KBM-7 (cell line): ENCODE data around the gene SPDYE1.
"Not testable (repeated sequence)": the region's sequence is repeated elsewhere in the genome, so short reads cannot be mapped to it uniquely, and the experiment has no call there.

ENCODE experiments used
- DNase-seq: peaks from one replicate; pipeline ENCODE4 v3.0.0-alpha.2; 2015
- in situ Hi-C: fragments of 300-500 bp; cut with MboI; formaldehyde crosslinking; loops from 2 replicates; pipeline ENCODE4 v1.14.3; 2020; ENCODE audit warnings: low sequenced_read_pairs, low pct_unique_long_range_greater_than_20kb, mixed read lengths

Gene SPDYE1

DNA sequence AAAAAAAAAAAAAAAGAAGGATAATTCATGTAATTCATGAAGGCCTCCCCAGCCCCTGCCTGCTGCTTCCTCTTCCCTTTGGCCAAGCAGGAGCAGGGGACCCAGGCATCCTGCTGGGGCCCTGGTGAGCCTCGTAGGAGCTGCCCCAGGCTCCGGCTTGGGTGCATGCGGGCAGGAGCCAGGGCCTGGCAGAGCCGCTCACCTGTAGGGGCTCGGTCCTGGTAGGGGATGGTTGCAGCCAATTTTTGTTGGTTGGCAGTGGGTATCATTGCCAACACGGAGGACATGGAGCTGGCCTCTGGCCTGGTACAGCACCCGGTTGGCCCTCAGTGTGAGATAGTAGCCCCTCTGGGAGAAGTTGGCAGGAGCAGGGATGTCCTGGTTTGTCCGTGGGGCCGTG, 10.2 kb upstream of the SPDYE1 start:
- DNase-seq, in situ Hi-C loops: not testable (repeated sequence)

DNA sequence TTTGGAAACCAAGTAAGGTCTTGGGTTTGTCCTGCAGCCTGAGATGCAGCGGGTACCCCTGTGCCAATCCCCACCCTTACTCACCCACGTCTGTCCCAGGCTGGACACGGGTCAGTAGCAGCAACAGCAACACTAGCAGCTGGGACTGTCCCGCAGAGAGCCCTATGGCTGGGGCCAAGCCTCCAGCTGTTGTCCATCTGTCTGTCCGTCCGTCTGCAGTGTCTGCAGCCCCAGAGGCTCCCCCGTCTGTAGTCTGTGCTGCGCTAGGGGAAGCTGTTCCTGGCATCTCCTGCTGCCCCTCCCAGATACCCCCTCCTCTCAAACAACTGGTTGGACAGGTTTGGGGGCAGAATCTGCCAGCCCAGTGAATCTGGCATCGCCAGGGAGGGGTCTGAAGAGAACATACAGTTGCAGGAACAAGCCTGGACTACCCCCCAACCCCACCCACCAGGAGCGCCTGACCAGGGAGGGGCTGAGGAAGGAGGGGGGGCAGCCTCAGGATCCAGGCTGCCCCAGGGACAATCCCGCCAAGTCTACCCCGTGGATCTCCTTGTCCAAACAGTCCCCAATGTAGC, 7.6 kb upstream of the SPDYE1 start:
- in situ Hi-C loops, DNase-seq: not testable (repeated sequence)

DNA sequence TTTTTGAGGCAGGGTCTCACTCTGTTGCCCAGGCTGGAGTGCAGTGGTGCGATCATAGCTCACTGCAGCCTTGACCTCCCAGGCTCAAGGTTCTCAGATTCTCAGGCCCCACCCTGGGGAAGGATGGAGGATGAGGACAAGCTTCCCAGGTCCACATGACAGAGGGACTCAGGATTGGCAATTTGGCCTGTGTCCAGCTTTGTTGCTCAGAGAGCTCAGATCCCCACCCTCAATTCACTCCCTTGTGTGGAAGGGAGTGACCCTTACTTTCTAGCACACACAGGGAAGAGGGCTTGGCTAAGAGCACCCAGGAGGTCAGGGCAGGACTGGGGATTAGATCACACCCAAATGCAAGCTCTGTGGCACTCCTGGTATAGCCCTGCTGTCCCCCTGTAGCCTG, 6.9 kb upstream of the SPDYE1 start:
- in situ Hi-C loops, DNase-seq: not testable (repeated sequence)

DNA sequence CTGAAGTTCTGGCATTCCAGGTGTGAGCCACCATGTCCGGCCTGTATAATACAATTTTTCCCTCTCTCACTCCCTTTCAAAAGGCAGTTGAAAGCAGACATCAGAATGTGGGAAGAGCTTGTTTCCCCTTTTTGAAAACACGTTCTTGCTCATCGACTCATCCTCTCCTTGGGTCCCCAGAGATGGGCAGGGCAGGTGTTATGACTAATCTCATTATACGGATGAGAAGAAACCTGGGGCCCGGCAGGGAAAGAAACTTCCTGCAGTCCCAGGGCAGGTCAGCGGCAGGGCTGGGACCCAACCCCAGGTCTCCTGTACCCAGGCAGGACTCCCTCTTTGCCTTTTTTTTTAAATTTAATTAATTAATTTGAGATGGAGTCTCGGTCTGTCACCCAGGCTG, 4.8 kb upstream of the SPDYE1 start:
- in situ Hi-C loops, DNase-seq: not testable (repeated sequence)

DNA sequence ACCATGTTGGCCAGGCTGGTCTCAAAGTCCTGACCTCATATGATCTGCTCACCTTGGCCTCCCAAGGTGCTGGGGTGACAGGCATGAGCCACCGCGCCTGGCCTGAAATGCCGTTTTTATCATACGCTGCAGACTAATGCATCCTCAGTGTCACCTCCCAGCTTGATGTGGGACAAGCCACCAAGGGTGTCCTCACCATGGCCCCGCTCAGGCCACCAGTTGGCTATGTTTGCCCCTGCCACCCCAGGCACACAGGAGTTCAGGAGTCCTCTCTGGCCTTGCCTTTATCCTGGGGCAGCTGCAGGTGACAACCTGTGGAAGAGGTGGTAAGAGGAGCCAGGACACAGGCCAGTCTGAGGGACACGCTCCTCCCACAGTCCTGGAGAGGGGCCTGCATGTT, 3.0 kb upstream of the SPDYE1 start:
- DNase-seq, in situ Hi-C loops: not testable (repeated sequence)

DNA sequence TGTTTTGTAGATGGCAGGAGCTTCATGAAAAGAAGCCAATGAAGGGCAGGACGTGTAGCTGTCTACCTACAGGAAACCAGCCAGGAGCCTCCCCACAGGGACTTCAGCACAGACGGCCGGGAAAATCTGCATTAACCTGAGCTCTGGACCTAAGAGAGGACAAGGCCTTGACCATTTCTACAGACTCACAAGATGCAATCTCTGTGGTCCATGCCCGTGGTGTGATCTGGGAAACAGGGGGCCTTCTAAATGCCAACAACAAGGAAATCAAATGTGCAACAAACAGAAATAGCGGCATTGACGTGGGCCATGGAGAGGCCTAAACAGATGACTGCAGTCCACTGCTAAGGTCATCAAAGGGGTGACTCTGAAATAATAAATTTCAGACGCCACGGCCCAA, 14.4 kb downstream of the SPDYE1 start:
- in situ Hi-C loops, DNase-seq: not testable (repeated sequence)

DNA sequence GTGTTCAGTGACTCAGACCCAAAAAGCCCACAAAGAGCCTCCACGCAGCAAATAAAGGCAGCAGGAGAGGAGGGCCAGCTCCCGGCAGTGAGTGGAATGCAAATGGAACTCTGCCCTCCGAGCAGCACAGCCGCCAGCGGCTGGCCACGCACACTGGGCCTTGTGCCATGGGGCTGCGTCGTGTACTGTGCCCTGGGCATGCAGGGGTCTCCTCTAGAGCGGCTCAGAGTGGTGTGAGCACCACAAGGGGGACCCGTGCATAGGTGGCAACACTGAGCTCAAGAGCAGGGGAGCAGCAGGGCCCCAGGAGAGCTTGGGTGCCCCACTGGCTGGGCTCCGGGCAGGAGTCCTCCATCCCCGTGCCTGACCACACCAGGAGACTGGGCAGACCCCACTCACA, 17.4 kb downstream of the SPDYE1 start:
- in situ Hi-C loops, DNase-seq: not testable (repeated sequence)

DNA sequence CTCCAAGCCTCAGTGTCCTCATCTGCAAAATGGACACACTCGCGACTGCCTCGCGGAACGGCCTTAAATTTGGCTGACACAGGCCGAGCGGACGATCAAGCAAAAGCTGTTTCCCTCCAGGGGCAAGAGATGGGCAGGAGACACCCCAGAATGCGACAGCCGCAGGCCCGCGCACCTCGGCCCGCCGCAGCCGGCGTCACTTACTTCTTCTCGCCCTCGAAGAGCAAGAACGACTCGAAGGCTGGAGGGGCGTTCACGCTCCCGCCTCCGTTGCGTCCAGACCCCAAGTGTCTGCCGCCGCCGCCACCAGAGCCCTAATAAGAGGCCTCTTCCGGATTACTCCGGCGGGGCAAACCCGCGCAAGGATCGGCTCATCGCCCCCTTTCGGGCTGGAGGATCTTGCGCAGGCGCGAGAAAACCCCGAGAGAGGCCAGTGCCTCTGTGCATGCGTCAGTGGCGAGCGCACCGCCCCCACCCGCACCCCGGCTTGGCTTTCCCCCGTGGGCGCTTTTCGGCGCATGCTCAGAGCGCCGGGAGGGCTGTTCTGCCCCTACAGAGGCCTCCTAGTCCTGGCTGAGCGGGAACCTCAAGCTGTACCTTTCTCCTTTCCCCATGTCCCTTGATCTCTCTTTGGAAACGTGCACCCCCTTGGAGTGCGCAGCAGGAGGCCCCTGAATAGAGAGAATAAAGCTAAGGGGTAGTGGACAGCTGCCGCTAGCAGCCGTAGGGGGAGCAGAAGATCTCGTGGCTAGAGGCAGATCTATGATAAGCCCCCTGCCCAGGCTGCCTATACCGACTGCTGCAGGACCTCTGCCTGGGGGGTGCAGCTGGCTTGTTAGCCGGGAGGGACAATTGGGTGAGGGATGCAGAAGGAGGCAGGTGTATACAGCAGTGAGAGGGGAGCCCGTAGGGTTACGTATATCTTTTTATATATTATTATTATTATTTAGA, 21.4 kb downstream of the SPDYE1 start:
- in situ Hi-C loops, result not testable (repeated sequence)
- peak; percentile 97 for DNase-seq

DNA sequence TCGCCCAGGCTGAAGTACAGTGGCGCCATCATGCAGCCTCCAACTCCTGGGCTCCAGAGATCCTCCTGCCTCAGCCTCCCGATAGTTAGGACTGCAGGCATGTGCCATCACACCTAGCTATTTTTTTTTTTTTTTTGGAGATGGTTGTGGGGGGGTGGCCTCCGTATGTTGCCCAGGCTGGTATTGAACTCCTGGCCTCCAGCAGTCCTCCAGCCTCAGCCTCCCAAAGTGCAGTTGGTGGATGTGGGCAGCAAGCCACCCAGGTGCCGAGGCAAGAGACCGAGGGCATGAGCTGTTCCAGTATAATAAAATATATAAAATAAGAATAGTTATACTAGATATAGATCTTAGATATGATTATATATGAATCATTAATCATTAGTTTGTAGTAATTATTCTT, 22.1 kb downstream of the SPDYE1 start:
- DNase-seq, in situ Hi-C loops: not testable (repeated sequence)

DNA sequence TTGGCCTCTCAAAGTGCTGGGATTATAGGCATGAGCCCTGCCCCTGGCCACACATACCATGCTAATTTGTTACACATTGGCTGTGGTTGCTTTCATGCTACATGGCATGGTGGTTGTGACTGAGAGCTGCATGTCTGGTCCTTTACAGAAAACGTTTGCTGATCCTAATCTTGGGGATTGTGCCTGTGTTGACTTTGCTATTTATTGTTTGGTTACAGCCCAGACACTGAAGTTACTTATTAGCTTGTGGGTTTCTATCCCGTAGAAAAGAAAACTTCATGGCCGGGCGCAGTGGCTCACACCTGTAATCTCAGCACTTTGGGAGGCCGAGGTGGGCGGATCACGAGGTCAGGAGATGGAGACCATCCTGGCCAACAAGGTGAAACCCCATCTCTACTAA, 24.4 kb downstream of the SPDYE1 start:
- DNase-seq, in situ Hi-C loops: not testable (repeated sequence)

DNA sequence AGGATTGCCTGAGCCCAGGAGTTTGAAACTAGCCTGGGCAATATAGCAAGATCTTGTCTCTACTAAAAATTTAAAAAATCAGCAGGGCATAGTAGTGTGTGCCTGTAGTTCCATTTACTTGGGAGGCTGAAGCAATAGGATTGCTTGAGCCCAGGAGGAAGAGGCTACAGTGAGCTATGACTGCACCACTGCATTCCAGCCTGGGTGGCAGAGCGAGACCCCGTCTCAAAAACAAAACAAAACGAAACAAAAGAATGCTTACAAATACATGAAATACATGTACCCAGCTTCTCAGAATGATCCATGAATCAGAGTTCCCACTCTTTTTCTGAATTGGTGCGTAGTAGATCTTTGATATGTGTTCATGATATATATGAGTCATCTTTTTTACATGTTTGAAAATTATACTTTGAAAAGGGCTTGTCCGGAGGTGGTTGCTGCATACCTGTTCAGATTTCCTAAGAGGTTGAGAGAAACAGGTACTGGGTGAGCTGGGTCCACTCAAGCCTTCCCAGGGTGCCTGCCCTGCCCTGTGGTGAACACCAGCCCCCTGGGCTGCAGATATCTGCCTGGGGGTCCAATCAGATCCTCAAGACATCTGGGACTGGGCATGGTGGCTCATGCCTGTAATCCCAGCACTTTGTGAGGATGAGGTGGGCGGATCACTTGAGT, 25.2 kb downstream of the SPDYE1 start:
- in situ Hi-C loops, DNase-seq: not testable (repeated sequence)

DNA sequence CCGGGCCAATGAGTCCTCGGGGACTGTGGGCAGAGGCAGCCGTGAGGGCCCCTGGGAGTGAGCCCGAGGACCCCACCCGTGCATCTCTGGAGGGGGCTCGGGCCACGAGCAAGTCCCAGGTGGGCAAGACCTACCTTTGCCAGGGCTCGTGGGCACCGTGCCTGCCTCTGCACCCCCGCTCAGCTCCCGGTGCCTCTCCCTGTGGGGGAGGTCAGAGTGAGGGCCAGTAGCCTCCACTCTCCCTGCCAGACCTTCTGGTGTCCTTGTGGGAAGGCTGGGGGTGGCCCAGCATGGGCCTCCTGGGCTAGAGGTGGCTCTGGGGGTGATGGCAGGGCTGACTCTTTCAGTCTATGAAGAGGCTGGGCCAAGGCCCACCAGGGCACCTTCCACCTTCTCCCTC, 31.7 kb downstream of the SPDYE1 start:
- in situ Hi-C loops, DNase-seq: not testable (repeated sequence)

DNA sequence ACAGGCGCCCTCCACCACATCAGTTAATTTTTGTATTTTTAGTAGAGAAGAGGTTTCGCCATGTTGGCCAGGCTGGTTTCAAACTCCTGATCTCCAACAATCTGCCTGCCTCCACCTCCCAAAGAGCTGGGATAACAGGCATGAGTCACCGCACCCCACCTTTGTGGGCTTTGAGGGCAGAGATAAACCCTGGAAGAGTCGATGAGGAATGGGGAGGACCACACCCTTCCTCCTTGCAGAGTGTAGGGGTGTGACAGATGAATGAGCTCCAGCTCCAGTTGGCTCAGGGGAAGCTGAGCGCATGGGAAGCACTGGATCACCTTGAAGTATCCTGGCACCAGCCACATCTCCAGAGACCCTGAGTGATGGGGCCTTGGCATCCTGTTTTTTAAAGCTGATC, 32.3 kb downstream of the SPDYE1 start:
- DNase-seq, in situ Hi-C loops: not testable (repeated sequence)

DNA sequence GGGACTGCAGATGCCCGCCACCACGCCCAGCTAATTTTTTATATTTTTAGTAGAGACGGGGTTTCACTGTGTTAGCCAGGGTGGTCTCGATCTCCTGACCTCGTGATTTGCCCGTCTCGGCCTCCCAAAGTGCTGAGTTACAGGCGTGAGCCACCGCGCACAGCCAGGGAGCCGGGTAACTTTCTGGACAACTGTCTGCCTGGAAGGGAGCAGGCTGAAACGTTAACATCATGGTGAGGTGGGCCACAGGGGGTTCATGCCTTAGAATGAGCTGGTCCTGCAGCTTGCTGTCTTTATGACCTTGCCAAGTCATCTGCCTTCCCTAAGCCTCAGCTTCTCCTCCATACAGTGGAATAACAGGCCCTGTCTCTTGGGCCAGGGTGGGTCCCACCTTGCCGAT, 33.6 kb downstream of the SPDYE1 start:
- in situ Hi-C loops, DNase-seq: not testable (repeated sequence)

DNA sequence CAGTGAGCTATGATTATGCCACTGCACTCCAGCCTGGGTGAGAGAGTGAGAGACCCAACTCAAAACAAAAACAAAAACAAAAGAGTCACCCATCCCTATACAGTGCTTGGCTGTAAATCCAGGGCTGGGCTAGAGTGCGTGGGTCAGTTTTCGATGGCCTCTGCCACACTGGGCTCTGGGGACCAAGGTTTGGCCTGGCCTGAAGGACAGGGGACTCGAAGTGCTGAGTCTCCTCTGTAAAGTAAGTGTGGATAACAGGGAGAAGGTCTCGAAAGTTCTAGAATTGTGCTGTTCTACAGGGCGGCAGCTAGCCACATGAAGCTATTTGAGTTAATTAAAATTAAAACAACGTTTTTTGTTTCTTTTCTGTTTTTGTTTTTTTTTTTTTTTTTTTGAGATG, 34.3 kb downstream of the SPDYE1 start:
- in situ Hi-C loops, DNase-seq: not testable (repeated sequence)

DNA sequence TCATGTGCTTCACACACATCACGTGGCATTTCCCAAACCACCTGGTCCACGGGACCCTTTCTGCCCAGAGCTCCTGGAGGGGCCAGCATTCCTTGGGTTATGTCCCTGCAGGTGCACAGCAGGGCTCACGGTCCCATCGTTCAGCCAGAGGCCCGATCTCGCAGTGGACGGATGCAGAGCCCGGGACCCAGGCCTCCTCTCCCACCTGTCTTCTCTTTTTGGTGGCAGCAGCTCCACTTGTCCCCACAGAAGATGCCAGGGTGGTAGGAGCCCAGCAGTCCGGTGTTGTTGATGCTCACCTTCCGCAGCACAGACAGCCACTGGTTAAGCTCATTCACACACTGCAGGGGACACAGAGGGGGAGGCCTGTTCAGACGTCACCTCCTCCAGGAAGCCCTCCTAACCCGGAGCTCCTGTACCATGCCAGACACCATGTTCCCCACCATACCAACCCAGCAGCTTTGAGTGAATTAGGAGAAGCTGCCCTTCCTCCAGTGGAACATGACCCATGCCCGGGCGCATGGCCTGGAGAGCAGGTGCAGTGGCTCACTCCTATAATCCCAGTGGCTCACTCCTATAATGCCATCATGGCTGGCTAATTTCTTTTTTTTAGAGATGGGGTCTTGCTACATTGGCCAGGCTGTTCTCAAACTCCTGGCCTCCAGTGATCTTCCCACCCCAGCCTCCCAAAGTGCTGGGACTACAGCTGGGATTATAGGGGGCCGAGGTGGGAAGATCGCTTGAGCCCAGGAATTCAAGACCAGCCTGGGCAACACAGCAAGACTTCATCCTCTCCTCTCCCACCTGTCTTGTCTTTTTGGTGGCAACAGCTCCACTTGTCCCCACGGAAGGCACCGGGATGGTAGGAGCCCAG, 36.5 kb downstream of the SPDYE1 start:
- in situ Hi-C loops, DNase-seq: not testable (repeated sequence)

DNA sequence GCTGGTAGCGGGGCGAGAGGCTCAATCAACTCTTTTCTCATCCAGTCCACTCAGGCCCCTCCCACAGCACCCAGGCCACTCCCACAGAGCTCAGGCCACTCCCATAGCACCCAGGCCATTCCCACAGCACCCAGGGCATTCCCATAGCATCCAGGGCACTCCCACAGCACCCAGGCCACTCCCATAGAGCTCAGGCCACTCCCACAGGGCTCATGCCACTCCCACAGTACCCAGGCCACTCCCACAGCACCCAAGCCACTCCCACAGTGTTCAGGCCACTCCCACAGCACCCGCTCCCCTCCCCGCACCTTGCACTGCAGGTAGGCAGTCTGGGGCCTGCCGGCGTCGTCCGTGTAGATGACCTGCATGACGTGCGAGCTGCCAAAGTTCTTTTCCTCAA, 38.7 kb downstream of the SPDYE1 start:
- DNase-seq, in situ Hi-C loops: not testable (repeated sequence)

DNA sequence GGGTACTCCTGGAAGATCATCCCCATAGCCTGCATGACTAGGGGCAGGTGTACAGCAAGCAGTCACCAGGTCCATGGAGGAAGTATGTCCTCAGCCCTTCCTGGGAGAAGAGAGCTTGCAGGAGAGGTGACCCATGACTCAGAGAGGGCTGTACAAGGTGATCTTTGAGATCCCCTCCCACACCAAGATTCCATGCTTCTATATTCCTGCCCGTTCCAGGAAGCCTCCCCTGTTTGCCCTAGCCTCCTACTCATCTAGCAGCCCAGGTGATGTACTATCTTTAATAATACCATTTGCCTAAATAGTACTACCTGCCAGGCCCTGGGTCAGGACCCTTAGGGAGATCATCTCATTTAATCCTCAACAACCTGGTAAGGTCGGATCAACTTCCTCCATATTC, 40.3 kb downstream of the SPDYE1 start:
- in situ Hi-C loops, DNase-seq: not testable (repeated sequence)

DNA sequence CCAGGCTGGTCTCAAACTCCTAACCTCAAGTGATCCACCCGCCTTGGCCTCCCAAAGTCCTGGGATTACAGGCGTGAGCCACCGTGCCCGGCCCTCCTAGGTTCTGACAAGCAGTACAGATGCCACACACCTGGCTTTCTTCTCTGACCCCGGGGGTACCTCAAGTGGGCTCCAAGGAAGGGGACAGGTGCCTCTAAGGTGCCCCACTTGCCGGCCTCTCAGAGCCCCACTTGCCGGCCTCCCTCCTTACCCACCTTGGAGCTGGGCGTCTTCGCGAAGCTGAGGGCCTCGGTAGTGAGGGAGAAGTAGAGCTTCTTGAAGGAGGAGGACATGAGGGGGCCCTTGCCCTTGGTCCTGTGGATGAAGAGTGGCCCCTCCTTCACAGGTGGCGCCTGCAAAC, 40.9 kb downstream of the SPDYE1 start:
- DNase-seq, in situ Hi-C loops: not testable (repeated sequence)
